GM12878 (cell line): ENCODE results near the gene TSPO. TPM values are rescaled to one million over a fixed set of nuclear protein-coding genes. Genes with fewer than 3 reads are reported as not detected.

Source experiments
- ATAC-seq: fragments of 200-7000 bp; cut with Tn5 transposase; 3 replicates; pipeline ENCODE4 v1.9.1; 2020; ENCODE audit warnings: mild to moderate bottlenecking, moderate library complexity
- BruUV-seq: library from RNA; stranded (reverse); fragments of 400-500 nt; replicated peaks from 2 replicates; lab custom pipeline; 2021; lab: Mats Ljungman, UMichigan
- CTCF ChIA-PET: fragments of 300-600 bp; sonication (Branson Sonifier 250); formaldehyde crosslinking; extraction: SDS; loops from one replicate; lab custom pipeline; 2021; ENCODE audit warnings: inconsistent platforms; lab: Yijun Ruan, JAX
- POLR2A ChIA-PET: fragments of 350-600 bp; formaldehyde crosslinking; extraction: SDS; loops from one replicate; lab custom pipeline; 2021; ENCODE audit warnings: inconsistent platforms; lab: Charles Lee
- RAD21 ChIA-PET: fragments of 300-600 bp; sonication (Branson Sonifier 250); formaldehyde crosslinking; loops from one replicate; lab custom pipeline; 2023; ENCODE audit warnings: antibody characterized with exemption; ENCODE audit not compliant: unreplicated experiment; lab: Charles Lee
- SMC1A ChIA-PET: fragments of 300-600 bp; sonication (Branson Sonifier 250); formaldehyde crosslinking; loops from one replicate; lab custom pipeline; 2023; ENCODE audit not compliant: unreplicated experiment, uncharacterized antibody; lab: Charles Lee
- DNase-seq: peaks from one replicate; pipeline ENCODE4 v3.0.0-alpha.2; 2011; ENCODE audit warnings: low read depth, low spot score
- FAIRE-seq: peaks from 3 replicates; lab custom pipeline; 2011; peaks lifted over from hg19 to GRCh38; lab: Jason Lieb, UNC
- H2AFZ ChIP-seq: 2 replicates; pipeline ENCODE4 v1.6.0; 2011; ENCODE audit warnings: low read depth, low read length, control low read depth; ENCODE audit not compliant: control insufficient read depth
- H3K27ac ChIP-seq: 2 replicates; pipeline ENCODE4 v1.5.1; 2011; ENCODE audit warnings: control low read depth; ENCODE audit not compliant: control insufficient read depth, insufficient read depth
- H3K27me3 ChIP-seq, 2 experiments: replicated peaks in 1 of 2; 2 replicates each; pipeline versions ENCODE4 v1.6.0 to v1.6.1; 2011; ENCODE audit warnings: low read length in 1 of 2; ENCODE audit not compliant: control insufficient read depth in 2 of 2, insufficient read depth in 2 of 2
- H3K36me3 ChIP-seq, 2 experiments: 2 replicates each; pipeline ENCODE4 v1.5.1; 2011; ENCODE audit warnings: low read length in 1 of 2; ENCODE audit not compliant: control insufficient read depth in 2 of 2, insufficient read depth in 2 of 2
- H3K4me1 ChIP-seq: 2 replicates; pipeline ENCODE4 v1.6.1; 2011; ENCODE audit warnings: mild to moderate bottlenecking, low read length, moderate library complexity, mixed read lengths; ENCODE audit not compliant: control insufficient read depth, insufficient read depth
- H3K4me2 ChIP-seq: 2 replicates; pipeline ENCODE4 v1.6.0; 2011; ENCODE audit warnings: control low read depth; ENCODE audit not compliant: control insufficient read depth, insufficient read depth
- H3K4me3 ChIP-seq: fragments of 200-600 bp; sonication (generic); 2 replicates; pipeline ENCODE4 v1.5.1; 2016
- H3K79me2 ChIP-seq: 2 replicates; pipeline ENCODE4 v1.6.0; 2011; ENCODE audit warnings: low read length; ENCODE audit not compliant: control insufficient read depth, insufficient read depth
- H3K9ac ChIP-seq: 2 replicates; pipeline ENCODE4 v1.8.0; 2011; ENCODE audit warnings: low read length, control low read depth, mixed read lengths; ENCODE audit not compliant: control insufficient read depth, insufficient read depth
- H3K9me3 ChIP-seq: replicated peaks from 3 replicates; pipeline ENCODE4 v1.5.1; 2011; ENCODE audit warnings: mild to moderate bottlenecking, low read length; ENCODE audit not compliant: control insufficient read depth, insufficient read depth
- H4K20me1 ChIP-seq: 2 replicates; pipeline ENCODE4 v1.6.0; 2011; ENCODE audit not compliant: control insufficient read depth, insufficient read depth
- BACH1 ChIP-seq: fragments of 450-650 bp; IDR thresholded peaks from 2 replicates; pipeline ENCODE4 v1.6.1; 2017; ENCODE audit warnings: mild to moderate bottlenecking, borderline replicate concordance
- CREB1 ChIP-seq: IDR thresholded peaks from 2 replicates; pipeline ENCODE4 v1.6.1; 2012; ENCODE audit warnings: low read depth, mild to moderate bottlenecking, inconsistent platforms
- DPF2 ChIP-seq: fragments of 450-650 bp; IDR thresholded peaks from 2 replicates; pipeline ENCODE4 v1.6.1; 2017; ENCODE audit warnings: mild to moderate bottlenecking
- HCFC1 ChIP-seq: fragments of 150-350 bp; IDR thresholded peaks from 2 replicates; pipeline ENCODE4 v1.6.1; 2014; ENCODE audit warnings: low read length
- JUND ChIP-seq: IDR thresholded peaks from 2 replicates; pipeline ENCODE4 v1.6.1; 2012; ENCODE audit warnings: low read depth, mild to moderate bottlenecking, low read length, improper control_type of control experiment, moderate library complexity
- KAT2A ChIP-seq: conservative IDR thresholded peaks from 2 replicates; pipeline ENCODE4 v1.6.1; 2011; ENCODE audit warnings: low read depth, low read length; ENCODE audit not compliant: control insufficient read depth
- MTA3 ChIP-seq: IDR thresholded peaks from 2 replicates; pipeline ENCODE4 v1.6.1; 2012; ENCODE audit warnings: low read length, inconsistent platforms, borderline replicate concordance
- NFYB ChIP-seq: IDR thresholded peaks from 2 replicates; pipeline ENCODE4 v1.6.1; 2011; ENCODE audit warnings: low read depth, mild to moderate bottlenecking, low read length, improper control_type of control experiment, moderate library complexity; ENCODE audit not compliant: insufficient read depth
- NR2C1 ChIP-seq: fragments of 450-650 bp; IDR thresholded peaks from 2 replicates; pipeline ENCODE4 v1.6.1; 2017; ENCODE audit warnings: antibody characterized with exemption, mild to moderate bottlenecking, moderate library complexity
- PML ChIP-seq: IDR thresholded peaks from 2 replicates; pipeline ENCODE4 v1.6.1; 2012; ENCODE audit warnings: low read length, inconsistent platforms
- RAD51 ChIP-seq: fragments of 450-650 bp; IDR thresholded peaks from 2 replicates; pipeline ENCODE4 v1.6.1; 2016; ENCODE audit warnings: moderate library complexity, mild to moderate bottlenecking, inconsistent platforms
- SMC3 ChIP-seq: IDR thresholded peaks from 2 replicates; pipeline ENCODE4 v1.6.1; 2011; ENCODE audit warnings: low read length, improper control_type of control experiment, borderline replicate concordance
- SRF ChIP-seq, 2 experiments: IDR thresholded peaks; 2 replicates each; pipeline ENCODE4 v1.6.1; 2011; ENCODE audit warnings: low read depth in 2 of 2, low read length in 2 of 2, mild to moderate bottlenecking in 1 of 2, moderate library complexity in 1 of 2
- TCF3 ChIP-seq: IDR thresholded peaks from 2 replicates; pipeline ENCODE4 v1.6.1; 2012; ENCODE audit warnings: low read depth, mild to moderate bottlenecking, low read length, borderline replicate concordance; ENCODE audit not compliant: insufficient read depth
- WGBS: methylation state at CpG from one replicate; pipeline ENCODE4 v1.1.6; 2016; ENCODE audit warnings: low lambda C conversion rate; ENCODE audit not compliant: insufficient replicate concordance, insufficient coverage; ENCODE audit errors: missing lambda C conversion rate; 5-methylcytosine and 5-hydroxymethylcytosine counted together
- in situ Hi-C: fragments of 300-500 bp; cut with MboI; formaldehyde crosslinking; loops from 9 replicates; pipeline ENCODE4 v1.14.3; 2018; ENCODE audit warnings: mixed read lengths
- intact Hi-C: fragments of 100-400 bp; cut with micrococcal nuclease; formaldehyde crosslinking; loops from one replicate; pipeline ENCODE4 v1.14.2; 2022; ENCODE audit not compliant: unreplicated experiment
- polyA plus RNA-seq, 11 experiments: library from polyadenylated mRNA; depleted of rRNA in 4 of 11; unstranded in 6 of 11; stranded (reverse) in 5 of 11; fragments of >200 nt; fragmentation: Nextera tagmentation in 4 of 11; fragmentation: Illumina TruSeq in 1 of 11; extraction: Ambion mirVana in 4 of 11; extraction: Trizol in 1 of 11; gene quantifications; 1 replicate in 1 of 11; 2 replicates in 10 of 11; pipeline versions ENCODE4 v1.2.1 to v1.2.3, GENCODE V29; 2011 to 2016; ENCODE audit warnings: inconsistent platforms in 2 of 11, missing spikeins in 2 of 11, low read depth in 1 of 11
- total RNA-seq, 4 experiments: library from RNA; depleted of rRNA in 3 of 4; stranded (reverse); fragments of >200 nt in 3 of 4; fragmentation: Illumina TruSeq in 1 of 4; extraction: Trizol in 1 of 4; gene quantifications; 2 replicates each; pipeline versions ENCODE4 v1.2.1 to v1.2.3, GENCODE V29; 2013 to 2021
- TF ChIP-seq, protein P1 (sequence below): IDR thresholded peaks from 2 replicates; pipeline ENCODE4 v1.6.1; 2012; ENCODE audit warnings: low read depth, low read length, improper control_type of control experiment
- TF ChIP-seq, protein P2 (sequence below): IDR thresholded peaks from 2 replicates; pipeline ENCODE4 v1.6.1; 2011; ENCODE audit warnings: borderline replicate concordance, low read depth, mild to moderate bottlenecking, moderate library complexity, mixed read lengths, low read length; ENCODE audit not compliant: insufficient read depth; ENCODE audit errors: extremely low read length
- TF ChIP-seq, protein P3 (sequence below), 3 experiments: IDR thresholded peaks in 2 of 3; conservative IDR thresholded peaks in 1 of 3; 2 replicates each; pipeline ENCODE4 v1.5.1; 2011; ENCODE audit warnings: low read depth in 3 of 3, low read length in 3 of 3, mild to moderate bottlenecking in 3 of 3, control low read depth in 2 of 3, moderate library complexity in 2 of 3, inconsistent platforms in 1 of 3, mixed read lengths in 1 of 3; ENCODE audit not compliant: control insufficient read depth in 2 of 3, insufficient read depth in 1 of 3; ENCODE audit errors: extremely low read depth in 1 of 3
- TF ChIP-seq, protein P4 (sequence below): fragments of 450-650 bp; IDR thresholded peaks from 2 replicates; pipeline ENCODE4 v1.6.1; 2017; ENCODE audit warnings: mild to moderate bottlenecking
- TF ChIP-seq, protein P5 (sequence below): IDR thresholded peaks from 2 replicates; pipeline ENCODE4 v1.6.1; 2012; ENCODE audit warnings: low read depth, low read length, improper control_type of control experiment

The TSPO gene
- total and polyA plus RNA-seq, 10 of the 15 experiments (the other 5 are each of a cell fraction or from before 2014, with no cell fraction given), result 1.4 to 50.5 (median 18.8) TPM

DNA sequence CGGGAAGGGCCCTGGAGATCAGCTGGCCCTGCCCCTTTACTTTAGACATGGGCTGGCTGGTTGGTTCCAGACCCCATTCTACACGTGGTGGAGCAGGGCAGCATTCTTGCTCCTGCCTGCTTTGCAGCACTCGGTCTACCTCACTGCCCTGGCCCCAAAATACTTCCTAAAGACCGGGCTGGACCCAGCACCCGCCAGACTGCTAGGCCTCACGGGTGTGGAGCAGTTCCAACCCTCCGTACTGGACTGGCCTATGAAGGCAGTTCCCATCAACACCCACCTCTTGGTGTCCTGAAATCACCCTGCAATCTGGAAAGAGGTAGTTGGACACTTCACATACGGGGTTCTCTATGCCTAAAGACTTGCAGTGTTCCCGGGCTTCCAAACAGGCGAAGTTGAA is 14.6 kb upstream of the TSPO start:
- no peak overlapping the region for H3K9ac ChIP-seq

More for the DNA sequence above, 14.6 kb upstream of the TSPO start:
- ChIA-PET POLR2A (no interaction called here), CTCF (interaction anchor here (0.5 to 2.3 kb wide), 9 partner anchors 13 to 361 kb away, joined by 3 to 5 read pairs (median 3); partner anchors contain the start of gene BIK), SMC1A (no interaction called here), RAD21 (no interaction called here)
- H4K20me1 ChIP-seq, result no peaks in the 10 kb centered on the region
- no peak overlapping the region for H2AFZ ChIP-seq
- H3K27me3 ChIP-seq, result no peaks in the 10 kb centered on the region
- TF ChIP-seq, protein P1, sequence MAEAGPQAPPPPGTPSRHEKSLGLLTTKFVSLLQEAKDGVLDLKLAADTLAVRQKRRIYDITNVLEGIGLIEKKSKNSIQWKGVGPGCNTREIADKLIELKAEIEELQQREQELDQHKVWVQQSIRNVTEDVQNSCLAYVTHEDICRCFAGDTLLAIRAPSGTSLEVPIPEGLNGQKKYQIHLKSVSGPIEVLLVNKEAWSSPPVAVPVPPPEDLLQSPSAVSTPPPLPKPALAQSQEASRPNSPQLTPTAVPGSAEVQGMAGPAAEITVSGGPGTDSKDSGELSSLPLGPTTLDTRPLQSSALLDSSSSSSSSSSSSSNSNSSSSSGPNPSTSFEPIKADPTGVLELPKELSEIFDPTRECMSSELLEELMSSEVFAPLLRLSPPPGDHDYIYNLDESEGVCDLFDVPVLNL, result no peak
- TF ChIP-seq, protein P2, sequence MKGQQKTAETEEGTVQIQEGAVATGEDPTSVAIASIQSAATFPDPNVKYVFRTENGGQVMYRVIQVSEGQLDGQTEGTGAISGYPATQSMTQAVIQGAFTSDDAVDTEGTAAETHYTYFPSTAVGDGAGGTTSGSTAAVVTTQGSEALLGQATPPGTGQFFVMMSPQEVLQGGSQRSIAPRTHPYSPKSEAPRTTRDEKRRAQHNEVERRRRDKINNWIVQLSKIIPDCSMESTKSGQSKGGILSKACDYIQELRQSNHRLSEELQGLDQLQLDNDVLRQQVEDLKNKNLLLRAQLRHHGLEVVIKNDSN, result no peak
- TF ChIP-seq SRF (IDR thresholded peaks at IDR 0.05; ENCODE audit: low read depth in 2 of 2, low read length in 2 of 2) (no peak), CREB1 (no peak), SMC3 (no peak), TCF3 (no peak), RAD51 (no peak), NFYB (no peak), JUND (no peak), KAT2A (no peak), DPF2 (no peak), BACH1 (no peak), PML (no peak), NR2C1 (no peak), MTA3 (no peak), HCFC1 (no peak)
- TF ChIP-seq, protein P3, sequence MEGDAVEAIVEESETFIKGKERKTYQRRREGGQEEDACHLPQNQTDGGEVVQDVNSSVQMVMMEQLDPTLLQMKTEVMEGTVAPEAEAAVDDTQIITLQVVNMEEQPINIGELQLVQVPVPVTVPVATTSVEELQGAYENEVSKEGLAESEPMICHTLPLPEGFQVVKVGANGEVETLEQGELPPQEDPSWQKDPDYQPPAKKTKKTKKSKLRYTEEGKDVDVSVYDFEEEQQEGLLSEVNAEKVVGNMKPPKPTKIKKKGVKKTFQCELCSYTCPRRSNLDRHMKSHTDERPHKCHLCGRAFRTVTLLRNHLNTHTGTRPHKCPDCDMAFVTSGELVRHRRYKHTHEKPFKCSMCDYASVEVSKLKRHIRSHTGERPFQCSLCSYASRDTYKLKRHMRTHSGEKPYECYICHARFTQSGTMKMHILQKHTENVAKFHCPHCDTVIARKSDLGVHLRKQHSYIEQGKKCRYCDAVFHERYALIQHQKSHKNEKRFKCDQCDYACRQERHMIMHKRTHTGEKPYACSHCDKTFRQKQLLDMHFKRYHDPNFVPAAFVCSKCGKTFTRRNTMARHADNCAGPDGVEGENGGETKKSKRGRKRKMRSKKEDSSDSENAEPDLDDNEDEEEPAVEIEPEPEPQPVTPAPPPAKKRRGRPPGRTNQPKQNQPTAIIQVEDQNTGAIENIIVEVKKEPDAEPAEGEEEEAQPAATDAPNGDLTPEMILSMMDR (IDR thresholded peaks at IDR 0.05 in 2 of 3, conservative IDR thresholded peaks at IDR 0.05 in 1 of 3; ENCODE audit: control insufficient read depth in 2 of 3, extremely low read depth in 1 of 3, insufficient read depth in 1 of 3, low read depth in 3 of 3, low read length in 3 of 3), result no peak
- TF ChIP-seq, protein P4, sequence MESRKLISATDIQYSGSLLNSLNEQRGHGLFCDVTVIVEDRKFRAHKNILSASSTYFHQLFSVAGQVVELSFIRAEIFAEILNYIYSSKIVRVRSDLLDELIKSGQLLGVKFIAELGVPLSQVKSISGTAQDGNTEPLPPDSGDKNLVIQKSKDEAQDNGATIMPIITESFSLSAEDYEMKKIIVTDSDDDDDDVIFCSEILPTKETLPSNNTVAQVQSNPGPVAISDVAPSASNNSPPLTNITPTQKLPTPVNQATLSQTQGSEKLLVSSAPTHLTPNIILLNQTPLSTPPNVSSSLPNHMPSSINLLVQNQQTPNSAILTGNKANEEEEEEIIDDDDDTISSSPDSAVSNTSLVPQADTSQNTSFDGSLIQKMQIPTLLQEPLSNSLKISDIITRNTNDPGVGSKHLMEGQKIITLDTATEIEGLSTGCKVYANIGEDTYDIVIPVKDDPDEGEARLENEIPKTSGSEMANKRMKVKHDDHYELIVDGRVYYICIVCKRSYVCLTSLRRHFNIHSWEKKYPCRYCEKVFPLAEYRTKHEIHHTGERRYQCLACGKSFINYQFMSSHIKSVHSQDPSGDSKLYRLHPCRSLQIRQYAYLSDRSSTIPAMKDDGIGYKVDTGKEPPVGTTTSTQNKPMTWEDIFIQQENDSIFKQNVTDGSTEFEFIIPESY, result no peak
- TF ChIP-seq, protein P5, sequence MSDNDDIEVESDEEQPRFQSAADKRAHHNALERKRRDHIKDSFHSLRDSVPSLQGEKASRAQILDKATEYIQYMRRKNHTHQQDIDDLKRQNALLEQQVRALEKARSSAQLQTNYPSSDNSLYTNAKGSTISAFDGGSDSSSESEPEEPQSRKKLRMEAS, result no peak
- H3K36me3 ChIP-seq, result peaks cover 6 to 25% of the 10 kb centered on the region in 2 experiments
- H3K79me2 ChIP-seq, result no peaks in the 10 kb centered on the region; the same call in 1 of the 2 replicates
- DNase-seq (no peak), FAIRE-seq (no peak), ATAC-seq (no peak)
- no TSS peak for BruUV-seq
- WGBS, result 82% methylated on average over 10 of the region's 10 CpGs
- H3K4me1 ChIP-seq, result no peaks in the 10 kb centered on the region; the same call in 1 of the 2 replicates
- H3K4me3 ChIP-seq, result no peak overlapping the region
- intact Hi-C loops, result no loop called here
- in situ Hi-C loops, result no loop called here
- H3K27ac ChIP-seq, result no peak overlapping the region
- no peaks in the 10 kb centered on the region for H3K9me3 ChIP-seq
- H3K4me2 ChIP-seq, result no peak overlapping the region
